GOT3 (cell line): ENCODE measurements around the gene HSD17B10.
"Not testable (repeated sequence)": the region's sequence is repeated elsewhere in the genome, so short reads cannot be mapped to it uniquely, and the experiment has no call there.

ENCODE experiments used
- DNase-seq: peaks from one replicate; lab custom pipeline; 2025; ENCODE audit warnings: mixed read lengths; lab: John Stamatoyannopoulos, UW

Gene HSD17B10

DNA sequence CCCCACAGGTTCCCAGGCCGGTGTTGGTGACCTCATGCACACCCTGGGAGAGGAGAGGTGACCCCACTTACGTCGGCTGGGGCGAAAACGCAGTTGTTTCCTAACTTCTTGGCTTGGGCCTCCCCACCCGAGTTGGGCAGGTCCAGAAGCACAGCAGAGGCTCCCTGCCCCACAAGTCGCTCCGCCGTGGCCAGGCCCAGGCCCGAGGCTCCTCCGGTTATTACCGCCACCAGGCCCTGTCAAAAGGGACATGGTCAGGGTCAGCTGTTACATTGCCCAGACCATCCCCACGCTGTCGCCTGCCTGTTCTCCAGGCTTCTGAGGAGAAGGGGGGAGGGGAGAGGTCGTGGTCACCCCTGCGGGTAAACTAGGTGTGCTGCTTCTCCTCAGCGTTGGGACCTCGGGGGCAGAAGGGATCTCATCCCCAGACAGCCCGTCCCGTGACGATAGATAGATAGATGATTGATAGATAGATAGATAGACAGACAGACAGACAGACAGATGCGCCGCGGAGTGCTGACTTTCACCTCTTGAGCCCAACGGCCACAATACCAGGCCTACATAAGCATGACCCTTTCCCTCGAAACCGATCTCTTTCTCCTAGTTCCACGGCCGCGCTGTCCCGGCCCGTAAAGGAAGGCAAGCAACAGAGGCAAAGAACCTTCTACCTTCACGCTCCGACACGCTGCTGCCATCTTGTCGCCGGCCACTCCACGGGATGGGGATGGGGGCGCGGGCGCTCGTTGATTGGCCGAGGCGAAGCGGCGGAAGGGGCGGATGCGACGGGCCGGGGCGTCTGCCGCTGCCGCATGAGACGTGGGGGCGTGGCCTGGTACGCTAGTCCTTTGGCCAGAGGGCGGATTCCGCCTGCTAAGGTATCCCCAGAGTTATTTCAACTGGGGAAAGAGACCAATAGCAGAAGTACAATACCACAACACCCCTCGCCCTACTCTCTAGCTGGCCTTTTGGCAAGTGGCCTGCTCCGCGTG lies at the start of gene HSD17B10:
Gene HSD17B10, minus strand, starts transcription at position 720 of the 989 bp plus-strand sequence. Its CDS starts 25 bp downstream, at position 695.
- peak; percentile 30 for DNase-seq

DNA sequence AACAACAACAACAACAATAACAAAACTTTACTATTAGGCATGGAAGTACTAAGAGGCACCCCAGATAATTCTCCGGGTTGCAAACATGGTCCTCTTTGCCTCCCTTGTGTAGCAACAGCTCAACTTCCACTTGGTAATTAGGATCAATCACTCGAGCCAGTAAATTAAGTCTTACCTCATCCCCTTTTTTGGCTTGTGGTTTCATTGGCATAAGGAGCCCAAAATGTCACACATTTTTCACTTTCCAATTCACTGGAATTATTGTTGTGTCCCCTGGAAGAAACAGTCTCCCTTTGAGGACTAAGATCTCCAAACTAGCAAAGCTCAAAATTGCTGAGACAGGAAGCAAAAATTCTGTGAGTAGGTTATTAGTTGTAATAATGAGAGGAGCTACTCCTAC lies 49.2 kb upstream of the HSD17B10 start:
- DNase-seq = no peak

DNA sequence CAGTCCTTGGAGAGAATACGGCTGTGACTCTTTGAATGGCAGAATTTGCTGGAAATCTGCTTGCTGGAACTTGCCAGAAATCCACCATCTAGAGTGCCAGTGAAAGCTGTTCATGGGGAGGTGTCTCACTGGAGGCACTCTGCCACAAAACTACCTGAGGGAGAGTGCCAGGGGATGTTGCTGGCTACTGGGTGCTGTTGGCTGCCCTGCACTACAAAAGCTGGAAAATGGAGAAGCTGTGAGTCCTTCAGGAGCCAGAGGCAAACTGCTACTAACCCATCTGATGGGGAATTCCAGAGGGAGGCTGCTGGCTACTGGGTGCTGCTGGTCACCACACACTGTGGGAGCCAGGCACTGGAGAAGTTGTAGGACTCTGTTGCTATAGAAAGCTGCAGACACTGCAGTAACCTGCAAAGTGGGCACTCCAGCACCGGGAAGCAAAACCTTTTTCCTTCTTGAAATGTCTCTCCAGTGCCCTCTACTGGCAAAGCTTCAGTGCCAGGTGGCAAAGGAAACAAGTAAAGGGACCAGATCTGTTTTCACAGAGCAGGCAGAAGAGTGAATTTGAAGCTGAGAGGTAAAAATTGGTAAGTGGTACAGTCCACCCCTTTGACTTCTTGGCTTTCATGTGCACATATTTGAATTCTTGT lies 47.8 kb upstream of the HSD17B10 start:
- DNase-seq = no peak

DNA sequence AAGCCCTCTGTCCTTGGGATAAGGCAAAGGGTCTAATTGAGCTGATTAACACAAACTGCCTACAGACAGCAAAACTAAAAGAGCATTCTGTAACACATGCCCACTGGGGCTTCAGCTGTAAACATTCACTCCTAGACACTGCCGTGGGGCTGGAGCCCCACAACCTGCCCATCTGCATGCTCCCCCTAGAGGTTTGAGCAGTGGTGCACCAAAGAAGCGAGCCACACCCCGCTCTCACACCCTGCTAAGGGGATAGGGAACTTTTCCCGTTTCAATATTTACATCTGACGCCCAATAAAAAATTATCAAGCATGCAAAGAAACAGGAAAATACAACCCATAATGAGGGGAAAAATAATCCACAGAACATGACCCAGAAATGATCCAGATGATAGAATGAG lies 46.9 kb upstream of the HSD17B10 start:
- no peak for DNase-seq

DNA sequence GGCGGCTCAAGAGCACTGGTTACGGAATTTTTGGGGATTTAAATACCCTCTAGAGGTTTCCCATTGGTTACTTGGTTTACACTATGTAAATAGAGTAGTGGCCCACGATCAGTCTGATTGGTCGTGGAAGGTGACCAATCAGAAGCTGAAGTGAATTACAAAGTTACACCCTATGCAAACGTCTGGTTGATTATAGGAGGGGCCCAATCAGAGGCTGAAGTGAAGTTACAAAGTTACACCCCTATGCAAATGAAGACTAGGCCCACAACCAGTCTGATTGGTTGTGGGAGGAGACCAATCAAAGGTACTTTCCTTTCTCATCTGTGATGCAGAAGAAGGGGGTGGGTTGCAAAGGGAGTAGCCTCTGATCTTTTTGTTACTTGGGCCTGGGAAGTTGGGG lies 45.1 kb upstream of the HSD17B10 start:
- DNase-seq = no peak

DNA sequence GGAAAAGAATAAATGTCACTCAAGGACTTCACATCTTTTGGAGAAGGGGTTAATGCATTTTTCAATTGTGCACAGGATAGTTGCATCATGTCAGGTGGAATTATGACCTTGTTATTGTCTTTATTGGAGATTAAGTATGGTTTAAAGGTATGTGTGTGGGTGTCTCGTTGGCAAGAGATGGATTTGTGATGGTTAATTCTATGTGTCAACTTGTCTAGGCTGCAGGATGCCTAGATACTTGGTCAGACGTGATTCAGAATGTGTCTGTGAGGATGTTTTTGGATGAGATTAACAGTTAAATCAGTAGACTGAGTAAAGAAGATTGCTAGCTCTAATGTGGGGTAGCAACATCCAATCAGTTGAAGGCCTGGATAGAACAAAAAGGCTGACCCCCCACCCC lies 42.2 kb upstream of the HSD17B10 start:
- no peak for DNase-seq

DNA sequence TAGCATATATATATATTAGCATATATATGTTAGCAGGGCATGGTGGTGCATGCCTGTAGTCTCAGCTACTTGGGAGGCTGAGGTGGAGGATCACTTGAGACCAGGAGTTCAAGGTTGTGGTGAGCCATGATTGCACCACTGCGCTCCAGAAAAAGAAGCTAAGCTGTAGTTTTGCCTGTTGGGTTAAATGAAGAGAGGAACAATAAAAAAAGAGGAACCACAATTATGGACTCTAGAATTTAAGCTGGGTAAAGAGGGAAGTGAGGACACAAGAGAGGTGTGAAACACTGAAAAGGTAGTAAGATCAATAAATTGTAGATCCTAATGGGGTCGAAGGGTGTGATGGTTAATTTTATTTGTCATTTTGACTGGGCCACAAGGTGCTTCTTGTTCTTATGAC lies 40.5 kb upstream of the HSD17B10 start:
- DNase-seq = no peak

DNA sequence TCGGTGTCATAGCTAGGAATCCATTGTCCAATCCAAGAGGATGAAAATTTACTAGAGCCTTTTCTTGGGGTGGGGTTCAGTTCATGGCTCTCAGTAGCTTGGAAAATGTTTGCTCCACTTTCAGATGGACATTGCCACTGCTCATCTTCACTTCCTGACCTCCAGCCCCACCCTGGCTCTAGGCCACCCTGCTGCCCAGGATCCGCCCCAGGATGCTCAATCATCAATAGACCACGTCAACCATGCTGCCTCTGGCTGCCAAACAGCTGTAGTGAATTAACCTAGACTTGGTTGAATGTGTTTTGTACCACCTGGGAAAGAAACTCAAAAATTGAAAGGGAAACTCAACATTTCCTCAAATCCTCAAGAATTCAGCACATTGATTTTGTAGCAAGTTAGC lies 37.2 kb upstream of the HSD17B10 start:
- no peak for DNase-seq

DNA sequence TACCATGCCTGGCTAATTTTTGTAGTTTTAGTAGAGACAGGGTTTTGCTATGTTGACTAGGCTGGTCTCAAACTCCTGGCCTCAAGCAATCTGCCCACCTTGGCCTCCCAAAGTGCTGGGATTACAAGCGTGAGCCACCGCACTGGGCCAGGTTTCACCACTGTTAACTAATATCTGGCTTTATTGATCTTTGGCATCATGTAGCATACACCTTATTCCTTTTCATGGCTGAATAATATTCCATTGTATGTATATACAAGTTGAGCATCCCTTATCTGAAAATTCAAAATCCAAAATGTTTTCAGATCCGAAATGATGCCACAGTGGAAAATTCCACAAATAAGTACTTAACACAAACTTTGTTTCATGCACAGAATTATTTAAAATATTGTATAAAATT lies 34.5 kb upstream of the HSD17B10 start:
- not testable (repeated sequence) for DNase-seq

DNA sequence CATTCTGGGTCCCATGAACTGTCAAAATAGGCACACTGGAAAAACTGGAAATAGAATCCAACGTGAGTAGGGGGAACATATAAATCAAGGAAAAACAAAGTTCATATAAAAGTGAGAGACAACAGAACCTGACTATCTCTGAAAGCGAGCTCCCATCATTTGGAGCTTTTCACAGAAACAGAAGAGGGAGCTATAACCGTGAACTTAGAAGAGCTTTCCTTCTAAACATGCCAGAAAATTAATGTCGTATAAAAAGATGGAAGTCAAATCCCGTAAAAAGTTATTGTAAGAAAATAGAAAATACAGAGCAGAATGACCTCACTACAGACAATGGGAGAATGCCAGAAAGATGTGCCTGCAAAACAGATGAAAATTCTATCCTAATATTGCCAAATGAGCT lies 23.9 kb upstream of the HSD17B10 start:
- DNase-seq = no peak

DNA sequence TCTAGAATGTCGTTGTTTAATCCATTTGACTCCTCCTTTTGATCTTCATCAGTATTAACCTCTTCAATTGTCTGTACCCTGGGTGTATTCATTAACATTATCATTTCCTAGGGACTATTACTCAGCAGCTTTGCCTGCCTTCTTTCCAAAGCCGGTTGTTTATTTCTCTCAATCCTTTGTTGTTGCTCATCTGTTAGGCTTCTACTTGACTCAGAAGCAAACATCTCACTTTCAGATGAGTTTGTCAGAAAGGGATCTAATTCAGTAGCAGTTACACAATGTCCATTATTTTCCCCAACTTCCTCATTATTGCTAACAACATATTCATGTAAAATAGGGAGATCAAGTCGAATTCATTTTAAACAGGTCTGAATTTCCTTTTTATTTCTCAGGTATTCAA lies 22.1 kb upstream of the HSD17B10 start:
- DNase-seq = no peak

DNA sequence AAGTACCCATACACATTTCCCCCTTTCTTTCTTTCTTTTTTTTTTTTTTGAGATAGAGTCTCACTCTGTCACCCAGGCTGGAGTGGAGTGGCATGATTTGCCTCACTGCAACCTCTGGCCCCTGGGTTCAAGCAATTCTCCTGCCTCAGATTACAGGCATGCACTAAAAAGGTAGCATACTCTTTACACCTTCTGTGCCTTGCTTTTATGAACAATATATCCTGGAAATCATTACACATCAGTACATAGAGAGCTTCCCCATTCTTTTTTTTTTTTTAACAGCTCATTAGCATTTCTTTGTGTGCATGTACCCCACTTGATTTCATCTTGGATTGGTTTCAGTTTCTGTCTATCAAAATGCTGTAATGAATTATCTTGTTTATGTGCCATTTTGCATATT lies 18.6 kb upstream of the HSD17B10 start:
- no peak for DNase-seq

DNA sequence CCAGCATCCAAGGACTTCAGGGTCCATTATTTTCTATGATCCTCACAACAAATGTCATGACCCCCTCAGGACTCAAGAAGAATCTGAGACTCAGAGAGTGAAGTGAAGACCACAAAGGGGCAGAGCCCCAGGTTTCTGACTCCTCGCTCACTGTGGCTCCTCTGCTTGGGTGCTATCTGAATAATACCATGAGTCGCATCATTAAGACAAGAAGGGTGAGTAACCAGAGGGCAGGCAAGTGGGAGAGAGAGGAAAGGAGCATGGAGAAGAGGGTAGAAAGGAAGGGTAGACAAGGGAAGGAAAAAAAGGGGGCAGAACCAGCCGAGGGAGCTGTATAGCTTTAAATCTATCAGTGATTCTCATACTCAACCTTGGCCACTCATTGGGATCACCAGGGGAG lies 15.5 kb upstream of the HSD17B10 start:
- no peak for DNase-seq

DNA sequence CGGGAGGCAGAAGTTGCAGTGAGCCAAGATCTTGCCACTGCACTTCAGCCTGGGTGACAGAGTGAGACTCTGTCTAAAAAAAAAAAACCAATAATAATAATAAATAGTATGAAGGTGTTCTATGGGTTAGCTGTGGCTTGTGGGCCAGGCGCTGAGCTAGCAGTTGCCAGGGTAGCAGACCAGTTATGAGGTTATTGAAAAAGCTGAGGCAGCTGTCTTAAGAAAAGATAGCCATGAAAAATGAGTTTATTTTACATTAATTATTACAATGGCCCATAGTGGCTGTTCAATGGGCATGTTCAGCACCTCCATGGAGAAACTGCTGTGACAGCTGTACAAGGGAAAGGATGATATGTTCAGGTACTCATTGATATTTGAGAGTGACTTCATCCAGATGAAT lies 13.3 kb upstream of the HSD17B10 start:
- no peak for DNase-seq

DNA sequence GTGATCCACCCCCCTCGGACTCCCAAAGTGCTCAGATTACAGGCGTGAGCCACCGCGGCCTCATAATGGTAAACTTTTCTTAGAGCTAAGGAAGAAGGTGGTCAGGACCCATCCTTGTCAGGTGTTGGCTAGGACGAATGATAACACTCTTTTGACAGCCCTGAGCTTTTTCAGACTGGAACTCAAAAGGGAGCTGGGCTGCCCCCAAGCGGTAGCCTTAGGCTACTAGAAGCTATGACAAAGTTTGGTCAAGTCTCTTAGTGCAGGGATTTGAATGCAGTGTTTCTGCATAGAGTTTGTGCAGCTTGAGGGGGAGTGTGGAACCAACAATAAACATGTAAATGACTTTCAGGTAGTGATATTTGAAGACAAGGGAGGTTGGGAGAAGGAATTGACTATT lies 11.8 kb upstream of the HSD17B10 start:
- DNase-seq = no peak

DNA sequence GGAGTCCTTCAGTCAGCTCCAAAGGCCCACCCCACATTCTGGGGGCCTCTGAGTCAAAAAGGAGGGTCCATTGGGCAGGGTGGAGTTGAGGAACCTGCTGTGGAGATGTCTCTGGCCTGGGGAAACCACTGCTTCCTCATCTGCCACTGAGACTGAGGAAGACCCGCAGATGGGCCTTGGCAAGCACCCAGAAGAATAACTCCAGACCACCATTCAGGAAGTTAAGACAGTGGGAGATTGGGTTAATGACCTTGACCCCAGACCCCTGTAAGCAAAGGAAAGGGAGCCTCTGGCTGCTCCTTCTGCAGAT lies 8.1 kb upstream of the HSD17B10 start:
- DNase-seq = no peak

DNA sequence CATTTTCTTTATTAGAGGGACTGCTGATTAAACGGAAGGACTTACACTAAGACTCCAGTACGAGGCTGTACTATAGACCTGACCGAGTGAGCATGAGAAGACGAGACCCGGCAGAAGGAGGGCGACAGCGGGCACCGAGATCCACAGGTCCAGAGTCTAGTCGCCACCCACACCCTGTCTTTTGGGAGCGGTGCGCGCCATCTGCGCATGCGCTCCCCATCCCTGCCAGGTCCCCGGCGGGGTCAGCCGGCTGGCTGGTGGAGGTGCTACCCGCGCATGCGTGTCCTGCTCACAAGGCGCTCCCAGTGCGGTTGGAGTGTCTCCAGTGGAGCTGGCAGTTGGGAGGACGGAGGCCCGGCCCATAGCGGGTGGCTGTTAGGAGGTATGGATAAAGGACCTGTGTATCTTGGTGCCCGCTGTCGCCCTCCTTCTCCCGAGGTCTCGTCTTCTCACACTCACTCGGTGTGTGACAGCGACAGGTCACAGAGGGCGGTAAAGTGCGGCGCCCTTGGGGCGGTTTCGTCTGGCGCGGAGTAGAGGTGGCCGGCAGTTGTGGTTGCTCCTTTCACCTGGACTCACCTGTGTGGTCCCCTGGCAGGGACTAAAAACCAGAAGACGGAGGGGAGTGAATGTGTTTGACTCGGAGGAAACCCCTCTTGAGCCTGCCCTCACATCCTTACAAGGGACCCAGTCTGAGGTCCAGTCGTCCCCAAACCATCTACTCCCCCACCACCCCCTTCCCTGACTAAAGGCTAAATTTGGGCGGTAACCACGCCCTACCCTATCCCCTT lies 7.6 kb upstream of the HSD17B10 start:
- peak; percentile 23 for DNase-seq

DNA sequence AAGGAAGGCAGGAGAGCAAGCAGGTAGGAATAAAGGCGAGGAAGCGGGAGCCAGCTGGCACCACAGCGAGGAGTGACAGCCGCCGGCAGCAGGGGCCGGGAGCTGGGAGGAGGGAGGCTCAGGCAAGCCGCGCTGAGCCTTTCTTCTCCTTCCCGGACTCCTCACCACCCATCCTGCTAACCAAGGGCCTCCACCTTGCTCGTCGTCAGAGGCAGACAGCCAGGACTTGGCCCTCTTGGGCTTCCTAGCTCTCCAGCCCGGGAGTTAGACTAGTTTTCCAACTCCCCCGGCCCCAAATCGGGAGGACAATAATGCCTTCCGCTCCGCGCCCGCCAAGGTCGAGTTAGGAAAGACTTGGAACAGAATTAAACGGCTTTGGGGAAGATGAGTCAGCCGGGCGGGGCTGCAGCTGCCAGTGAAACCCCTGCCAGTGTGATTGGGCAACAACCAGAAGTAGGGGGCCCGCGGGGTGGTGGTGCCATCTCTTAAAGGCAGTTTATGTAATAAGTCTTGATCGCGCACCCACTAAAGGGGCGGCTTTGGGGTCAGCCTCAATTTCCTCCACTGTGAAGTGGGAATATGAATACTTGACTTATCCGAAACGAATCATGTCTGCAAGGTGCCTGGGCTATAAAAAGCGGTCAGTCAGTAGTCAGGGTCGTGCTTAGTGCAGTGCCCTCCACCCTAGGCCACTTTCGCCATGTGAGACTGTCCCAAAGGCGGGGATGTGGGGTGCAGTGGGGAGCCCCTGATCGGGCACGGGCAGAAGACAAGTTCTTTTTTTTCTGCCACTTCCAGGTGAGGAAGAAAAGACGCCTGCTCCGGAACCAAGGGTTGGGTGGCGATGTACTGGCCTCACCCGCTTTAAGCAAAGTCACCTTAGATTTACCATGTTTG lies 6.7 kb upstream of the HSD17B10 start:
- no peak for DNase-seq

DNA sequence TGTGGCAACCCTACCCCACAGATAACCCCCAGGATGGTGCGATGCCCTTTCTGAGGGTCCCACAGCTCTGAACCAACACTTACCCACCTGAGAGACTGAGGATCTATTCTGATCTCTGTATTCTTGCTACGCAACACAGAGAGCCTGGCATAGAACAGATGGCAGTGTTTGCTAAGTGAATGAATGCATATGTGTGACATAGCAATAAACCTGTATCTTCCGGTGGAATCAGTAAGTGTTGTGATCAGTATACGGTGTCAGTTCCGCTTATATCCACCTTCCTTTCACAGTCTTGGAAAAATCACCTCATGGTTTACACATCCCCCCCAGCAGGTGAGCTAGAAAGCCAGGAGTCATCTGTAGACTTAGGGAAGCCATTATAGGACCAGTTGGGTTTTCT lies 5.9 kb upstream of the HSD17B10 start:
- no peak for DNase-seq

DNA sequence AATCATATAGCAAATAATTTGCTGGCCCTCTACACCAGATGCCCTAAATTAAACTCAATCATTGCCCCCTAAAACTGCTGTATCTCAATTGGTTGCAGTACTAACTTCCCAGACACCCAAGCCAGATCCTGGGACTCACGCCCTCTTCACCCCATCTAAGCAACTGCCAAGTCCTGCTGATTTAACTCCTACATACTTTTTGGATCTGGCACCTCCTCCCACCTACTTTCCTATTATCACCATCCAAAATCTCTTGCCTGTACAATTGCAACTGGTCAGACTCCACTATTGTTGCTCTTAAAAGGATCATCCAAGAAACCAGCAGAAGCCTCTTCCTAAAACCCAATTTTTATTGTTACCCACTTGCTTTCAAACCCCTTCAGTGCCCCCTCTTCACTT lies 4.7 kb upstream of the HSD17B10 start:
- DNase-seq = no peak

DNA sequence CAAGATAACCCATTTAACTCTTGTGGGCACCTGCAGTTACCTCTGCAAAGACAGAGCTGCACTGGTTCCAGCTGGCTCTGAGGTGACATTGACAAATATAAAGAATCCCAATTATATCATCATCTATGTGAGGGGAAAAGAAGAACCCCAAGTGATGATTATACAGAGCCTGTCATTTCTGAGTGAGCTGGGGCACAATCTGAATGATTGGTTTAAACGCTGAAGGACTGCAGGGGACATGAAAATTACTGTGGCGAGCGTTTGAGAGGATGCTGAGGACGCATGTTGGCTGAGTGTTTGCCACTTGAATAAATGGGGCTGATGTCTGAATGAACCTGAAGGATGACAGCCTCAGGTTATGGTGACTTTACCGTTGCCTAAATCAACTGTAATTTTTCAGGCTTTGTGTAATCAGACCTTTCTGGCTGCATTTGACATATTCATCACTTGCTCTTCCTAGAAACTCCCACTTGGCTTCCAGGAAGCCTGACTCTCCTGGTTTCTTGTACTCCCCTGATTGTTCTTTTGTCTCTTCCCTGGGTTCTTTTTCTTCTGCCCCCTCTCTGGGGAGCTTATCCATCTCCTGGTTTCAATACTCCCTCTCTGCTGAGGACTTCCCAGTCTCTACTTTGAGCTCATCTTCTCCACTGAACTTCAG lies 4.1 kb upstream of the HSD17B10 start:
- no peak for DNase-seq
